GM23338 (cell line): ENCODE measurements around the gene MYO6. TPM values are rescaled to one million over a fixed set of nuclear protein-coding genes. Genes with fewer than 3 reads are reported as not detected.

Source experiments
- ATAC-seq: fragments of 200-7000 bp; cut with Tn5 transposase; 3 replicates; pipeline ENCODE4 v1.9.1; 2020
- DNase-seq: peaks from one replicate; pipeline ENCODE4 v3.0.0-alpha.2; 2015; ENCODE audit warnings: low spot score
- H2AFZ ChIP-seq: fragments of 200-600 bp; sonication (generic); 2 replicates; pipeline ENCODE4 v1.8.0; 2016; ENCODE audit warnings: antibody characterized with exemption, mild to moderate bottlenecking, moderate library complexity
- H3F3A ChIP-seq: fragments of 200-600 bp; sonication (generic); replicated peaks from 2 replicates; pipeline ENCODE4 v1.8.0; 2017; ENCODE audit warnings: antibody characterized with exemption, mixed run types, low read depth
- H3K27ac ChIP-seq: fragments of 200-600 bp; sonication (generic); 2 replicates; pipeline ENCODE4 v1.6.1; 2016; ENCODE audit warnings: low read depth
- H3K27me3 ChIP-seq: fragments of 200-600 bp; sonication (generic); 2 replicates; pipeline ENCODE4 v1.8.0; 2016; ENCODE audit warnings: mild to moderate bottlenecking, mixed run types, moderate library complexity; ENCODE audit not compliant: insufficient read depth
- H3K36me3 ChIP-seq: fragments of 200-600 bp; sonication (generic); 2 replicates; pipeline ENCODE4 v1.8.0; 2016; ENCODE audit warnings: mild to moderate bottlenecking; ENCODE audit not compliant: insufficient read depth
- H3K4me1 ChIP-seq: fragments of 200-600 bp; sonication (generic); 2 replicates; pipeline ENCODE4 v1.8.0; 2016; ENCODE audit warnings: mild to moderate bottlenecking, moderate library complexity; ENCODE audit not compliant: insufficient read depth
- H3K4me2 ChIP-seq: fragments of 200-600 bp; sonication (generic); 2 replicates; pipeline ENCODE4 v1.7.1; 2017; ENCODE audit warnings: mixed run types
- H3K4me3 ChIP-seq: fragments of 200-600 bp; sonication (generic); 2 replicates; pipeline ENCODE4 v1.6.1; 2016; ENCODE audit warnings: mixed run types
- H3K79me2 ChIP-seq: fragments of 200-600 bp; sonication (generic); replicated peaks from 2 replicates; pipeline ENCODE4 v1.8.0; 2017; ENCODE audit warnings: mild to moderate bottlenecking; ENCODE audit not compliant: insufficient read depth
- H3K9me2 ChIP-seq: fragments of 200-600 bp; sonication (generic); 2 replicates; pipeline ENCODE4 v1.8.0; 2017; ENCODE audit not compliant: insufficient read depth
- H4K20me1 ChIP-seq: fragments of 200-600 bp; sonication (generic); replicated peaks from 2 replicates; pipeline ENCODE4 v1.8.0; 2017; ENCODE audit warnings: mild to moderate bottlenecking; ENCODE audit not compliant: insufficient read depth
- H3K27ac Mint-ChIP-seq: 2 replicates; pipeline ENCODE4 v1.8.0; 2020; ENCODE audit warnings: inconsistent platforms, mild to moderate bottlenecking, moderate library complexity, mixed read lengths
- H3K27me3 Mint-ChIP-seq: 3 replicates; pipeline ENCODE4 v1.8.0; 2022; ENCODE audit warnings: low read depth, mild to moderate bottlenecking, moderate library complexity, mixed read lengths, inconsistent platforms; ENCODE audit not compliant: insufficient read depth, poor library complexity
- H3K36me3 Mint-ChIP-seq: 3 replicates; pipeline ENCODE4 v1.8.0; 2021; ENCODE audit warnings: low read depth, mild to moderate bottlenecking, inconsistent platforms, moderate library complexity, mixed read lengths
- H3K4me1 Mint-ChIP-seq: 3 replicates; pipeline ENCODE4 v1.8.0; 2020; ENCODE audit warnings: mild to moderate bottlenecking, inconsistent platforms, mixed read lengths
- H3K4me3 Mint-ChIP-seq: 3 replicates; pipeline ENCODE4 v1.8.0; 2021; ENCODE audit warnings: moderate library complexity, mild to moderate bottlenecking, inconsistent platforms, mixed read lengths
- H3K9me3 Mint-ChIP-seq: 3 replicates; pipeline ENCODE4 v1.8.0; 2020; ENCODE audit warnings: moderate library complexity, mild to moderate bottlenecking, inconsistent platforms, mixed read lengths
- CREB1 ChIP-seq: fragments of 250-450 bp; sonication (Bioruptor Pico); IDR thresholded peaks from 2 replicates; pipeline ENCODE4 v1.5.0; 2020; ENCODE audit warnings: low read depth, mild to moderate bottlenecking, moderate library complexity
- ETS1 ChIP-seq: IDR thresholded peaks from 2 replicates; pipeline ENCODE4 v1.6.1; 2016; ENCODE audit warnings: antibody characterized with exemption
- EZH2 ChIP-seq: fragments of 200-600 bp; sonication (generic); IDR thresholded peaks from one replicate; pipeline ENCODE4 v1.8.0; 2017; ENCODE audit warnings: antibody characterized with exemption, mild to moderate bottlenecking, low read depth; ENCODE audit not compliant: unreplicated experiment
- EZH2phosphoT487 ChIP-seq: fragments of 200-600 bp; sonication (generic); IDR thresholded peaks from one replicate; pipeline ENCODE4 v1.8.1; 2018; ENCODE audit warnings: antibody characterized with exemption; ENCODE audit not compliant: unreplicated experiment
- POLR2AphosphoS5 ChIP-seq: IDR thresholded peaks from 2 replicates; pipeline ENCODE4 v1.6.1; 2016; ENCODE audit warnings: antibody characterized with exemption, low read depth
- ZNF114 ChIP-seq: fragments of 250-450 bp; sonication (Bioruptor Pico); IDR thresholded peaks from 2 replicates; pipeline ENCODE4 v1.5.0; 2020; ENCODE audit warnings: mild to moderate bottlenecking, moderate library complexity
- polyA plus RNA-seq: library from polyadenylated mRNA; unstranded; fragments of >200 nt; fragmentation: Nextera tagmentation; extraction: Ambion mirVana; gene quantifications from 2 replicates; pipeline ENCODE4 v1.2.1, GENCODE V29; 2016
- total RNA-seq: library from RNA; depleted of rRNA; stranded (reverse); fragments of >200 nt; shearing (Covaris generic); gene quantifications from 2 replicates; pipeline ENCODE4 v1.2.3, GENCODE V29; 2014
- TF ChIP-seq, protein P1 (sequence below): fragments of 250-450 bp; sonication (Bioruptor Pico); IDR thresholded peaks from 2 replicates; pipeline ENCODE4 v1.5.0; 2020; ENCODE audit warnings: mild to moderate bottlenecking, moderate library complexity

Gene MYO6
- total and polyA plus RNA-seq, 2 experiments from 2014 or later = 21.8 to 33.0 TPM

DNA sequence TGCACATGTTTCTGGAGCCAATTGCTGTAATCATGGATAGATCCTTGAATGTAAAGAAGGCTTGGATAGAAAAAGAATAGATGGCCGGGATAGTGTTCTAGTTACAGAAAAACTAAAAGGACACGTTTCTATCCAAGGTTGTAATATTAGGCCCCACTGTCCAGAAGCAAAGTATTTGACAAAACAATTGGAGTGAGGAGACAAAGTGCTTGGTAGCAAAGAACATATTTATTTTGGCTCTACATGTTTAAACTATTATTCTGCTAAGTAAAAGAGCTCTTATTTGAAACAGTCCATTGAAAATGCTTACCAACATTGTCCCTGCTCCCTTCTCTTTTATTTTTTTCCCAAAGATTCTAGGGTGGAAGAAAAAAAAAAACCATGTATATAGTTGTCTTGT lies 94.4 kb downstream of the MYO6 start:
- no peak overlapping the region for H3K27ac Mint-ChIP-seq
- no peaks in the 10 kb centered on the region for H3K79me2 ChIP-seq

More for the DNA sequence above, 94.4 kb downstream of the MYO6 start:
- H3K4me1 Mint-ChIP-seq = no peaks in the 10 kb centered on the region
- Histone ChIP-seq H3K36me3 (no peaks in the 10 kb centered on the region), H3K9me2 (no peaks in the 10 kb centered on the region), H3K27ac (no peak overlapping the region), H3K4me2 (no peak overlapping the region), H3K27me3 (no peaks in the 10 kb centered on the region), H4K20me1 (no peaks in the 10 kb centered on the region), H3F3A (no peaks in the 10 kb centered on the region), H3K4me3 (no peak overlapping the region), H3K4me1 (no peaks in the 10 kb centered on the region), H2AFZ (no peak overlapping the region)
- H3K27me3 Mint-ChIP-seq = no peaks in the 10 kb centered on the region
- H3K36me3 Mint-ChIP-seq = no peaks in the 10 kb centered on the region
- ATAC-seq = no peak
- no peaks in the 10 kb centered on the region for H3K9me3 Mint-ChIP-seq
- H3K4me3 Mint-ChIP-seq = no peak overlapping the region
- DNase-seq = no peak
- TF ChIP-seq, protein P1, sequence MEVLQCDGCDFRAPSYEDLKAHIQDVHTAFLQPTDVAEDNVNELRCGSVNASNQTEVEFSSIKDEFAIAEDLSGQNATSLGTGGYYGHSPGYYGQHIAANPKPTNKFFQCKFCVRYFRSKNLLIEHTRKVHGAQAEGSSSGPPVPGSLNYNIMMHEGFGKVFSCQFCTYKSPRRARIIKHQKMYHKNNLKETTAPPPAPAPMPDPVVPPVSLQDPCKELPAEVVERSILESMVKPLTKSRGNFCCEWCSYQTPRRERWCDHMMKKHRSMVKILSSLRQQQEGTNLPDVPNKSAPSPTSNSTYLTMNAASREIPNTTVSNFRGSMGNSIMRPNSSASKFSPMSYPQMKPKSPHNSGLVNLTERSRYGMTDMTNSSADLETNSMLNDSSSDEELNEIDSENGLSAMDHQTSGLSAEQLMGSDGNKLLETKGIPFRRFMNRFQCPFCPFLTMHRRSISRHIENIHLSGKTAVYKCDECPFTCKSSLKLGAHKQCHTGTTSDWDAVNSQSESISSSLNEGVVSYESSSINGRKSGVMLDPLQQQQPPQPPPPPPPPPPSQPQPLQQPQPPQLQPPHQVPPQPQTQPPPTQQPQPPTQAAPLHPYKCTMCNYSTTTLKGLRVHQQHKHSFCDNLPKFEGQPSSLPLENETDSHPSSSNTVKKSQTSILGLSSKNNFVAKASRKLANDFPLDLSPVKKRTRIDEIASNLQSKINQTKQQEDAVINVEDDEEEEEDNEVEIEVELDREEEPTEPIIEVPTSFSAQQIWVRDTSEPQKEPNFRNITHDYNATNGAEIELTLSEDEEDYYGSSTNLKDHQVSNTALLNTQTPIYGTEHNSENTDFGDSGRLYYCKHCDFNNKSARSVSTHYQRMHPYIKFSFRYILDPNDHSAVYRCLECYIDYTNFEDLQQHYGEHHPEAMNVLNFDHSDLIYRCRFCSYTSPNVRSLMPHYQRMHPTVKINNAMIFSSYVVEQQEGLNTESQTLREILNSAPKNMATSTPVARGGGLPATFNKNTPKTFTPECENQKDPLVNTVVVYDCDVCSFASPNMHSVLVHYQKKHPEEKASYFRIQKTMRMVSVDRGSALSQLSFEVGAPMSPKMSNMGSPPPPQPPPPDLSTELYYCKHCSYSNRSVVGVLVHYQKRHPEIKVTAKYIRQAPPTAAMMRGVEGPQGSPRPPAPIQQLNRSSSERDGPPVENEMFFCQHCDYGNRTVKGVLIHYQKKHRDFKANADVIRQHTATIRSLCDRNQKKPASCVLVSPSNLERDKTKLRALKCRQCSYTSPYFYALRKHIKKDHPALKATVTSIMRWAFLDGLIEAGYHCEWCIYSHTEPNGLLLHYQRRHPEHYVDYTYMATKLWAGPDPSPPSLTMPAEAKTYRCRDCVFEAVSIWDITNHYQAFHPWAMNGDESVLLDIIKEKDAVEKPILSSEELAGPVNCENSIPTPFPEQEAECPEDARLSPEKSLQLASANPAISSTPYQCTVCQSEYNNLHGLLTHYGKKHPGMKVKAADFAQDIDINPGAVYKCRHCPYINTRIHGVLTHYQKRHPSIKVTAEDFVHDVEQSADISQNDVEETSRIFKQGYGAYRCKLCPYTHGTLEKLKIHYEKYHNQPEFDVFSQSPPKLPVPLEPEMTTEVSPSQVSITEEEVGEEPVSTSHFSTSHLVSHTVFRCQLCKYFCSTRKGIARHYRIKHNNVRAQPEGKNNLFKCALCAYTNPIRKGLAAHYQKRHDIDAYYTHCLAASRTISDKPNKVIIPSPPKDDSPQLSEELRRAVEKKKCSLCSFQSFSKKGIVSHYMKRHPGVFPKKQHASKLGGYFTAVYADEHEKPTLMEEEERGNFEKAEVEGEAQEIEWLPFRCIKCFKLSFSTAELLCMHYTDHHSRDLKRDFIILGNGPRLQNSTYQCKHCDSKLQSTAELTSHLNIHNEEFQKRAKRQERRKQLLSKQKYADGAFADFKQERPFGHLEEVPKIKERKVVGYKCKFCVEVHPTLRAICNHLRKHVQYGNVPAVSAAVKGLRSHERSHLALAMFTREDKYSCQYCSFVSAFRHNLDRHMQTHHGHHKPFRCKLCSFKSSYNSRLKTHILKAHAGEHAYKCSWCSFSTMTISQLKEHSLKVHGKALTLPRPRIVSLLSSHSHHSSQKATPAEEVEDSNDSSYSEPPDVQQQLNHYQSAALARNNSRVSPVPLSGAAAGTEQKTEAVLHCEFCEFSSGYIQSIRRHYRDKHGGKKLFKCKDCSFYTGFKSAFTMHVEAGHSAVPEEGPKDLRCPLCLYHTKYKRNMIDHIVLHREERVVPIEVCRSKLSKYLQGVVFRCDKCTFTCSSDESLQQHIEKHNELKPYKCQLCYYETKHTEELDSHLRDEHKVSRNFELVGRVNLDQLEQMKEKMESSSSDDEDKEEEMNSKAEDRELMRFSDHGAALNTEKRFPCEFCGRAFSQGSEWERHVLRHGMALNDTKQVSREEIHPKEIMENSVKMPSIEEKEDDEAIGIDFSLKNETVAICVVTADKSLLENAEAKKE (CRISPR knock-in tag) = no peak
- no peak for TF ChIP-seq ZNF114
- TF ChIP-seq POLR2AphosphoS5 = no peak
- TF ChIP-seq EZH2phosphoT487 = no peak
- TF ChIP-seq EZH2 = no peak
- no peak for TF ChIP-seq CREB1 (CRISPR knock-in tag)
- no peak for TF ChIP-seq ETS1
